ENCODE results near the gene RNF214. TPM values are rescaled to one million over a fixed set of nuclear protein-coding genes. Genes with fewer than 3 reads are reported as not detected.

The RNF214 gene
- total RNA-seq, 1 experiment from 2014 or later = 7.4 TPM

DNA sequence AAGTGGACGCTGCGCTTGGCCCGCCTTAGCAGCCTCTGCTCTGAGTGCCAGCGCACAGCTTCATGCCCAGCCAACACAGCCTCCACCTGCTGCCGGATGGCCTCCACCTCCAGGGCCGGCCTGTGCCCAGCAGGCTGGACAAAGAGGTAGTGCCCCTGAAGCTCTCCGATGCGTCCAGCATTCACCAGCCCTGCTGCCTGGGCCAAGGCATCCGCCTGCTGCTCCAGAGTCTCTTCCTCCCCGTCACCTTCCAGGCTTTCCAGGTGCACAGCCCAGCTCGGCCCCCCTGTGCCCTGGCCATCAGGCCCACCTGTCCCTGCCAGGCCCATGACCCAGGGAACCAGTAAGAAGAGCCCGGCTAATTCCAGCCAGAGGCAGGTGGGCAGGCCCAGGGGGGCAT, 3.1 kb upstream of the RNF214 start:
- H3K36me3 ChIP-seq (ENCODE audit: low read depth, low read length) = peaks cover 21% of the 10 kb centered on the region; the same call in 1 of the 2 replicates
- H3K79me2 ChIP-seq (ENCODE audit: low read length) = peaks cover 36% of the 10 kb centered on the region

DNA sequence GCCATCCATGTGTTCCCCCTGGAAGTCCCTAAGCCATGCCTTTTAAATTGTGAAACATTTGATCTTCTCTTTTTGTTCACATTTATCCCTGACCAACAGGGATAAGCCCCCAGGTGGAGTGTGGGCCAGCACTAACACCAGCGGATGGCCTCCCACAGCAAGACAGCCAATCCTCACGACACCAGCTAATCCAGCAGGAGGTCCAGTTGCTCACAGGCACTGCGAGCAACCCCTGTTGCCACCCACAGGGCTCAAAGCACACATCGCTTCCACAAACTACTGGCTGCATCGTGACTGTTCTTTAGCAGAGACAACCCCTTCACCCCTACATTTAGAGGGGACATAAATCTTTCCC, 2.6 kb upstream of the RNF214 start:
- DNase-seq (no peak), ATAC-seq (no peak)
- no peak for TF ChIP-seq EZH2phosphoT487 (IDR thresholded peaks at IDR 0.05; ENCODE audit: borderline replicate concordance, low read length)
- TF ChIP-seq EZH2 (IDR thresholded peaks at IDR 0.05; ENCODE audit: low read length, unreplicated experiment) = no peak
- TF ChIP-seq, protein P1, sequence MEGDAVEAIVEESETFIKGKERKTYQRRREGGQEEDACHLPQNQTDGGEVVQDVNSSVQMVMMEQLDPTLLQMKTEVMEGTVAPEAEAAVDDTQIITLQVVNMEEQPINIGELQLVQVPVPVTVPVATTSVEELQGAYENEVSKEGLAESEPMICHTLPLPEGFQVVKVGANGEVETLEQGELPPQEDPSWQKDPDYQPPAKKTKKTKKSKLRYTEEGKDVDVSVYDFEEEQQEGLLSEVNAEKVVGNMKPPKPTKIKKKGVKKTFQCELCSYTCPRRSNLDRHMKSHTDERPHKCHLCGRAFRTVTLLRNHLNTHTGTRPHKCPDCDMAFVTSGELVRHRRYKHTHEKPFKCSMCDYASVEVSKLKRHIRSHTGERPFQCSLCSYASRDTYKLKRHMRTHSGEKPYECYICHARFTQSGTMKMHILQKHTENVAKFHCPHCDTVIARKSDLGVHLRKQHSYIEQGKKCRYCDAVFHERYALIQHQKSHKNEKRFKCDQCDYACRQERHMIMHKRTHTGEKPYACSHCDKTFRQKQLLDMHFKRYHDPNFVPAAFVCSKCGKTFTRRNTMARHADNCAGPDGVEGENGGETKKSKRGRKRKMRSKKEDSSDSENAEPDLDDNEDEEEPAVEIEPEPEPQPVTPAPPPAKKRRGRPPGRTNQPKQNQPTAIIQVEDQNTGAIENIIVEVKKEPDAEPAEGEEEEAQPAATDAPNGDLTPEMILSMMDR (conservative IDR thresholded peaks at IDR 0.05; ENCODE audit: low read depth, low read length) = no peak
- H3K4me3 ChIP-seq (ENCODE audit: low read length) = peak overlapping the region; percentile 86; the same call in 1 of the 2 replicates
- no TSS peak for BruUV-seq (replicated peaks)
- ChIA-PET POLR2A (ENCODE audit: unreplicated experiment) (no interaction called here), CTCF (no interaction called here)
- no peak overlapping the region for H3K27ac ChIP-seq (ENCODE audit: low read length)
- H3K36me3 ChIP-seq (ENCODE audit: low read depth, low read length) = peaks cover 19% of the 10 kb centered on the region; the same call in 1 of the 2 replicates
- H3F3A ChIP-seq (ENCODE audit: low read length, unreplicated experiment) = no peaks in the 10 kb centered on the region
- peaks cover 36% of the 10 kb centered on the region for H3K79me2 ChIP-seq (ENCODE audit: low read length)
- peaks cover 23% of the 10 kb centered on the region for H3K4me1 ChIP-seq (ENCODE audit: insufficient read depth, low read length)
- no peak overlapping the region for H2AFZ ChIP-seq (ENCODE audit: low read length)
- intact Hi-C loops (cut with micrococcal nuclease) = loop anchor here (2.0 to 10.0 kb wide), 2 partner anchors 51 to 375 kb away; partner anchors contain the start of gene SIDT2
- H3K9ac ChIP-seq (ENCODE audit: low read length) = no peak overlapping the region
- H4K20me1 ChIP-seq (ENCODE audit: low read length) = no peaks in the 10 kb centered on the region
- H3K27me3 ChIP-seq (ENCODE audit: low read length) = no peaks in the 10 kb centered on the region
- peak overlapping the region; percentile 88 for H3K4me2 ChIP-seq (ENCODE audit: low read length)
- no peaks in the 10 kb centered on the region for H3K9me2 ChIP-seq (replicated peaks; ENCODE audit: low read length)
- H3K9me3 ChIP-seq (ENCODE audit: low read length) = no peaks in the 10 kb centered on the region

More for the DNA sequence above, 3.1 kb upstream of the RNF214 start:
- no peaks in the 10 kb centered on the region for H3F3A ChIP-seq (ENCODE audit: low read length, unreplicated experiment)
- ATAC-seq (no peak), DNase-seq (no peak)
- no peaks in the 10 kb centered on the region for H3K27me3 ChIP-seq (ENCODE audit: low read length)
- ChIA-PET CTCF (no interaction called here), POLR2A (ENCODE audit: unreplicated experiment) (no interaction called here)
- no peak overlapping the region for H3K4me2 ChIP-seq (ENCODE audit: low read length)
- no peak overlapping the region for H3K4me3 ChIP-seq (ENCODE audit: low read length)
- BruUV-seq (replicated peaks) = no TSS peak
- H3K27ac ChIP-seq (ENCODE audit: low read length) = no peak overlapping the region
- TF ChIP-seq EZH2 (IDR thresholded peaks at IDR 0.05; ENCODE audit: low read length, unreplicated experiment) (no peak), EZH2phosphoT487 (IDR thresholded peaks at IDR 0.05; ENCODE audit: borderline replicate concordance, low read length) (no peak)
- no peaks in the 10 kb centered on the region for H3K9me3 ChIP-seq (ENCODE audit: low read length)
- no peaks in the 10 kb centered on the region for H3K9me2 ChIP-seq (replicated peaks; ENCODE audit: low read length)
- no peak overlapping the region for H3K9ac ChIP-seq (ENCODE audit: low read length)
- H2AFZ ChIP-seq (ENCODE audit: low read length) = no peak overlapping the region
- intact Hi-C loops (cut with micrococcal nuclease) = no loop called here
- no peaks in the 10 kb centered on the region for H4K20me1 ChIP-seq (ENCODE audit: low read length)
- H3K4me1 ChIP-seq (ENCODE audit: insufficient read depth, low read length) = peaks cover 23% of the 10 kb centered on the region

DNA sequence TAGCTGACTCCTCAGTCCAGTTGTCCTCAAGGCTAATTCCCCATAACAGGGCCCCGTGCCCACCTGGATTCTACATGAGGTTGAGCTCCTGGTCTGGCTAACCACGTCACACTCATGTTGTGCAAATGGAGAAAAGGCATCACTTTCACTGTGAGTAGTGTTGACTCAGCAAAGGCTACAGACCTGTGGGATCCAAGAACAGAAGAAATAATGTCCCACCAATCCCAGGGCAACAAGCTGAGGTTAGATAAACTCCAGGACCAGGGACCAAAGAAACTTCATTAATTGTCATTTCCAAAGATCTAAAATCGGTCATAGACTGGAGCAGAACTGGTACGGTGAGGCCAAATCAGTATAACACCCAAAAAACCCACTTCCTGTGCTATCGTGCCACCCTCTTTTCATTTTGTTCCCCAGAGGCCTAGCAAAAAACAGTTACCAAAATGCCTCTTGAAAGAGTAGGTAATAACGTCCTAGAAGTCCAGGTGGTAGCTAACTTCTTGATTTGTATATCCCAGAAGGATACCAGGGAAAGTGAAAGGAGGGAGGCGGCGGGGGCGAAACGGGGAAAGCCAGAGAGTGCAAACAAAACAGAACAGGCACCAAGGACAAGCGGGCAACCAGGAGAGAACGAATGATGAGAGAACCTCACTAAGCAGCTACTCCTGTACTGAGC, 2.0 kb upstream of the RNF214 start:
- peaks cover 23% of the 10 kb centered on the region for H3K4me1 ChIP-seq (ENCODE audit: insufficient read depth, low read length)
- no peaks in the 10 kb centered on the region for H3F3A ChIP-seq (ENCODE audit: low read length, unreplicated experiment)
- no peak for ATAC-seq
- no TSS peak for BruUV-seq (replicated peaks)
- peaks cover 17% of the 10 kb centered on the region; the same call in 1 of the 2 replicates for H3K36me3 ChIP-seq (ENCODE audit: low read depth, low read length)
- ChIA-PET CTCF (interaction anchor here (1.1 kb wide), 1 partner anchor 52 kb away, joined by 3 read pairs; the partner anchor contains the start of gene SIDT2), POLR2A (ENCODE audit: unreplicated experiment) (no interaction called here)
- H3K27me3 ChIP-seq (ENCODE audit: low read length) = no peaks in the 10 kb centered on the region
- no peaks in the 10 kb centered on the region for H4K20me1 ChIP-seq (ENCODE audit: low read length)
- no peaks in the 10 kb centered on the region for H3K9me2 ChIP-seq (replicated peaks; ENCODE audit: low read length)
- peak overlapping the region; percentile 82 for H3K9ac ChIP-seq (ENCODE audit: low read length)
- TF ChIP-seq, protein P1 (conservative IDR thresholded peaks at IDR 0.05; ENCODE audit: low read depth, low read length) = no peak
- TF ChIP-seq EZH2 (IDR thresholded peaks at IDR 0.05; ENCODE audit: low read length, unreplicated experiment) (no peak), EZH2phosphoT487 (IDR thresholded peaks at IDR 0.05; ENCODE audit: borderline replicate concordance, low read length) (no peak)
- peak overlapping the region; percentile 88 for H3K4me2 ChIP-seq (ENCODE audit: low read length)
- no peak overlapping the region for H3K27ac ChIP-seq (ENCODE audit: low read length)
- peaks cover 36% of the 10 kb centered on the region for H3K79me2 ChIP-seq (ENCODE audit: low read length)
- H3K4me3 ChIP-seq (ENCODE audit: low read length) = peak overlapping the region; percentile 86
- H3K9me3 ChIP-seq (ENCODE audit: low read length) = no peaks in the 10 kb centered on the region
- intact Hi-C loops (cut with micrococcal nuclease) = loop anchor here (2.0 to 10.0 kb wide), 2 partner anchors 52 to 376 kb away; partner anchors contain the start of gene SIDT2
- DNase-seq = peak; percentile 36
- H2AFZ ChIP-seq (ENCODE audit: low read length) = no peak overlapping the region

Measured in PC-3 (cell line).